Peyer's patch (tissue), 4 donors: ENCODE measurements around the gene KCNQ5. TPM values are rescaled to one million over a fixed set of nuclear protein-coding genes. Genes with fewer than 3 reads are reported as not detected.

Experiments used
- DNase-seq, 3 donors: peaks; one replicate each; pipeline ENCODE4 v3.0.0-alpha.2; 2017 to 2019
- H3K27ac ChIP-seq, 4 donors: fragments of 200-600 bp; sonication (generic); one replicate each; pipeline ENCODE4 v1.5.1; 2016 to 2019
- H3K27me3 ChIP-seq, 2 donors: fragments of 200-600 bp; sonication (generic); one replicate each; pipeline ENCODE4 v1.5.1; 2019
- H3K36me3 ChIP-seq, 3 donors: fragments of 200-600 bp; sonication (generic); one replicate each; pipeline ENCODE4 v1.5.1; 2016 to 2019
- H3K4me1 ChIP-seq, 4 donors: fragments of 200-600 bp; sonication (generic); one replicate each; pipeline ENCODE4 v1.5.1; 2016 to 2019
- H3K4me3 ChIP-seq, 4 donors: fragments of 200-600 bp; sonication (generic); 1 replicate in 3 of 4; 2 replicates in 1 of 4; pipeline ENCODE4 v1.5.1; 2016 to 2019; ENCODE audit warnings: mild to moderate bottlenecking in 1 of 4
- H3K9me3 ChIP-seq, 4 donors: fragments of 200-600 bp; sonication (generic); one replicate each; pipeline ENCODE4 v1.5.1; 2016 to 2019; ENCODE audit warnings: mild to moderate bottlenecking in 1 of 4
- CTCF ChIP-seq, 6 experiments: fragments of 450-650 bp in 4 of 6; fragments of 200-600 bp in 2 of 6; sonication (generic) in 1 of 6; IDR thresholded peaks; one replicate each; pipeline ENCODE4 v1.5.1; 2017 to 2019; ENCODE audit warnings: antibody characterized with exemption in 6 of 6, mild to moderate bottlenecking in 3 of 6, moderate library complexity in 1 of 6
- POLR2A ChIP-seq, 2 donors: fragments of 450-650 bp; IDR thresholded peaks; one replicate each; pipeline ENCODE4 v1.5.1; 2017; ENCODE audit warnings: antibody characterized with exemption in 2 of 2, mild to moderate bottlenecking in 2 of 2, moderate library complexity in 2 of 2
- total RNA-seq, 4 donors: library from RNA; depleted of rRNA; stranded (reverse); fragments of >200 nt; gene quantifications; one replicate each; pipeline ENCODE4 v1.1.0, GENCODE V29; 2016

The KCNQ5 gene
- total RNA-seq, 4 donors from 2014 or later, result 0.27 to 5.0 (median 0.38) TPM; not detected in 1

DNA sequence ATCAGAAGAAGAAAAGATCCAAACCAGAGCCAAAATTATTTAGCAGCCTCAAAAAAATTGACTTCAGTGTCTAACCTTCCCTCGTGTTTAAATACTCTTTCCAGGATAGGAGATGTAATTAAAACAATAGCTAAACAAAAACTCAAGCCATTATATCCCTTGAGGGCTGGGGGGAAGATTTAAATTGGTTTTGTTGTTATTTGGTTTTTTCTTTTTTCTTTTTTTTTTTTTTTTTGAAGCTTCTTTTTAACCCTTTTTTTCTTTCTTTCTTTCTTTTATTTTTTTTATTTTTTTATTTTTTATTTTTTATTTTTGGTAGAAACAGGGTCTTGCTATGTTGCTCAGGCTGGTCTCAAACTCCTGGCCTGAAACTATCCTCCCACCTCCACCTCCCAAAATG is 334.4 kb downstream of the KCNQ5 start:
- DNase-seq, result no peak

DNA sequence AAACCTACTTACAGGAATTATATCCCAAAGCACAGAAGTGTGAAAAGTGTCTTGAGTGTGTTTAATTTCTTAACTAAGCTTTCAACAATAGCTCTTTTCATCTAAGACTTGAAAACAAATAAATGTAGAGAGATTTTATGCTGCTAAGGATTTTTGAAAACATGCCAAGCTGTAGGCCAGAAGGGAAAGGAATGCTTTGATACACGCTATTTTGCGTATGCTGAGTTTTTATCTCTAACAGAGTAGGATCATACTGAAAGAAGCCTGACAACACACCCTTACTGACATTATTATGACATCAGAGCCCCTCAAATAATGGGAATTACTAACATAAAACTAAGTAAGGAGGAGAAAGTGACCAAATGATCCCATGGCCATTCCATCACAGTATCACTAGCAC is 338.0 kb downstream of the KCNQ5 start:
- Histone ChIP-seq H3K9me3 (no peaks in the 10 kb centered on the region), H3K4me3 (no peak overlapping the region), H3K27me3 (no peaks in the 10 kb centered on the region), H3K27ac (no peak overlapping the region), H3K36me3 (no peaks in the 10 kb centered on the region), H3K4me1 (no peaks in the 10 kb centered on the region)
- no peak for TF ChIP-seq CTCF (IDR thresholded peaks at IDR 0.05)
- no peak for TF ChIP-seq POLR2A (IDR thresholded peaks at IDR 0.05)
- no peak for DNase-seq

More for the DNA sequence above, 334.4 kb downstream of the KCNQ5 start:
- Histone ChIP-seq H3K4me3 (no peak overlapping the region), H3K4me1 (no peaks in the 10 kb centered on the region), H3K36me3 (no peaks in the 10 kb centered on the region), H3K27ac (no peak overlapping the region), H3K9me3 (no peaks in the 10 kb centered on the region), H3K27me3 (no peaks in the 10 kb centered on the region)
- TF ChIP-seq CTCF (IDR thresholded peaks at IDR 0.05) (no peak), POLR2A (IDR thresholded peaks at IDR 0.05) (no peak)

DNA sequence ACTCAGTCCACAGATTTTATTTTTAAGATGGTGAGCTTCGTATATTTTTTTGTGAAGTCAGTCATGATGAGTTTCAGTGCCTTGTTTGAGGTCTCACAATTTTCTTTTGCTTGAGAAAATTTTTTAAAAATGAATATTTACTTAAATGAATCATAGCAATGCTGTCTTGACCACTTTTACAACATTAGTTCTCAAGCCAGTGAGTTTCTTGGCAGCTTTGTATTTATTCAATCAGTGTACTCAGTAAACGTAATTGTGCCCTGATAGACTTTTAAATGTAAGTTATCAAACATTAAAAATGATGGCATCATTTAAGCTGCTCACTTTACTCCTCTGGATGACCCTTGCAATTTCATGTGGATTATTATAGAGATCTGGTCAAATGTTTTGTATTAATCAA is 342.1 kb downstream of the KCNQ5 start:
- Histone ChIP-seq H3K4me3 (no peak overlapping the region), H3K9me3 (no peaks in the 10 kb centered on the region), H3K4me1 (no peaks in the 10 kb centered on the region), H3K27me3 (no peaks in the 10 kb centered on the region), H3K27ac (no peak overlapping the region), H3K36me3 (no peaks in the 10 kb centered on the region)
- TF ChIP-seq CTCF (IDR thresholded peaks at IDR 0.05) (no peak), POLR2A (IDR thresholded peaks at IDR 0.05) (no peak)
- DNase-seq, result no peak

DNA sequence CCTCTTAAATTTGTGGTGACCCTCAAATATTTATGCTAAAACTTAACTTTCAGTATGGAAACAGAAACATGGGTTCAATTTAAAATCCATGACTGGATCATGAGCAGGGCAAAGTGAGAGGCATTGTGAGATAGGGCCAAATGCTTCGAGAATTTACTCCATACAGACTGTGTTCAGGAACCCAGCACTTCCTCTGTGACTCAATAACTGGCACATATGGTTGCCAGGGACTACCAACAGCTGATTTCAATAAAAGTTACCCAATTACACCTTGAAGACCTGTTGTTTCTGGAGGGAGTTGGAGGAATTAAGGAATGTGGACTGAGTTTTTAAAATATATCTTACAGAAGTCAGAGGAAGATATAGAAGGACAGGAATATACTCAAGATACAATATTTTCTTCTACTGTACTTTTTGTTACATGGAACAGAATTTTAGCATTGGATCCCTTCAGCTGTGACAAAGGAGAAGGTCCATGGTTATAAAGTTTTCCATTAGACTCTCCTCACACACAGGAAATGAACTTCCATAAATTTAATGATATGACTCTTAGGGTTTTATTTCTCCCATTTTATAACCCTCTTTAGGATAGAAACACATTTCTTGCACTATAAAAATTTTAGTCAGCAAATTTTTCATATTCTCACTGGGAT is 344.9 kb downstream of the KCNQ5 start:
- H3K36me3 ChIP-seq, result no peaks in the 10 kb centered on the region
- no peak for DNase-seq
- H3K9me3 ChIP-seq, result no peaks in the 10 kb centered on the region
- no peaks in the 10 kb centered on the region for H3K4me1 ChIP-seq
- no peak overlapping the region for H3K4me3 ChIP-seq
- no peaks in the 10 kb centered on the region for H3K27me3 ChIP-seq
- H3K27ac ChIP-seq, result no peak overlapping the region
- TF ChIP-seq CTCF (IDR thresholded peaks at IDR 0.05) (no peak), POLR2A (IDR thresholded peaks at IDR 0.05) (no peak)

GRCh38 chr6:72967329-72967728 is 345.5 kb downstream of the KCNQ5 start:
- H3K4me3 ChIP-seq, result no peak overlapping the region
- no peak for TF ChIP-seq CTCF (IDR thresholded peaks at IDR 0.05)
- TF ChIP-seq POLR2A (IDR thresholded peaks at IDR 0.05), result no peak
- DNase-seq, result no peak
- H3K36me3 ChIP-seq, result no peaks in the 10 kb centered on the region
- H3K9me3 ChIP-seq, result no peaks in the 10 kb centered on the region
- H3K27ac ChIP-seq, result no peak overlapping the region
- no peaks in the 10 kb centered on the region for H3K4me1 ChIP-seq
- no peaks in the 10 kb centered on the region for H3K27me3 ChIP-seq

GRCh38 chr6:72968704-72969103 is 346.8 kb downstream of the KCNQ5 start:
- H3K36me3 ChIP-seq, result no peaks in the 10 kb centered on the region
- no peaks in the 10 kb centered on the region for H3K4me1 ChIP-seq
- no peak overlapping the region for H3K27ac ChIP-seq
- no peak for DNase-seq
- no peaks in the 10 kb centered on the region for H3K9me3 ChIP-seq
- no peak for TF ChIP-seq POLR2A (IDR thresholded peaks at IDR 0.05)
- TF ChIP-seq CTCF (IDR thresholded peaks at IDR 0.05), result no peak
- H3K4me3 ChIP-seq, result no peak overlapping the region
- no peaks in the 10 kb centered on the region for H3K27me3 ChIP-seq
